Fibroblast of skin of back (primary cell): ENCODE data around the gene DHRS7B. TPM values are rescaled to one million over a fixed set of nuclear protein-coding genes. Genes with fewer than 3 reads are reported as not detected.
A peak's percentile ranks its signal among the peaks of the same experiment; 100 is the strongest.
"Not testable (repeated sequence)": the region's sequence is repeated elsewhere in the genome, so short reads cannot be mapped to it uniquely, and the experiment has no call there.

Experiments
- DNase-seq: peaks from one replicate; pipeline ENCODE4 v3.0.0-alpha.2; 2013
- polyA plus RNA-seq, 2 experiments: library from polyadenylated mRNA; unstranded; fragments of 120-200 nt; gene quantifications; one replicate each; pipeline ENCODE4 v1.2.1, GENCODE V29; 2013; ENCODE audit not compliant: insufficient read length in 2 of 2

Gene DHRS7B
- 20.0 TPM for polyA plus RNA-seq (2013, experiment 1 of 2; ENCODE audit: insufficient read length)
- polyA plus RNA-seq (2013, experiment 2 of 2; ENCODE audit: insufficient read length): 15.7 TPM

- peak; percentile 89 for DNase-seq
These were observed at the start of gene DHRS7B for GRCh38 chr17:21126645-21127508. Gene DHRS7B (plus strand): TSS chr17:21126964. CDS start chr17:21126972, 8 bp downstream.

GRCh38 chr17:21077281-21077680 lies 49.5 kb upstream of the DHRS7B start:
- DNase-seq: no peak

GRCh38 chr17:21078016-21078780 lies 48.6 kb upstream of the DHRS7B start:
- no peak for DNase-seq

GRCh38 chr17:21079196-21079595 lies 47.6 kb upstream of the DHRS7B start:
- no peak for DNase-seq

- no peak for DNase-seq
These were observed 44.7 kb upstream of the DHRS7B start for GRCh38 chr17:21082001-21082436.

GRCh38 chr17:21085280-21085679 lies 41.5 kb upstream of the DHRS7B start:
- not testable (repeated sequence) for DNase-seq

- no peak for DNase-seq
These were observed 41.1 kb upstream of the DHRS7B start for GRCh38 chr17:21085707-21086106.

GRCh38 chr17:21089145-21089544 lies 37.6 kb upstream of the DHRS7B start:
- peak; percentile 30 for DNase-seq

- no peak for DNase-seq
These were observed 36.5 kb upstream of the DHRS7B start for GRCh38 chr17:21089933-21090901.

GRCh38 chr17:21090902-21091618 lies 35.7 kb upstream of the DHRS7B start:
- DNase-seq: no peak

GRCh38 chr17:21094298-21094704 lies 32.5 kb upstream of the DHRS7B start:
- DNase-seq: no peak

- no peak for DNase-seq
These were observed 31.0 kb upstream of the DHRS7B start for GRCh38 chr17:21095735-21096134.

- no peak for DNase-seq
These were observed 29.9 kb upstream of the DHRS7B start for GRCh38 chr17:21096874-21097273.

- peak; percentile 85 for DNase-seq
These were observed 27.7 kb upstream of the DHRS7B start for GRCh38 chr17:21098934-21099689.

- no peak for DNase-seq
These were observed 26.1 kb upstream of the DHRS7B start for GRCh38 chr17:21100636-21101035.

GRCh38 chr17:21104608-21105007 lies 22.2 kb upstream of the DHRS7B start:
- no peak for DNase-seq

GRCh38 chr17:21105064-21105894 lies 21.5 kb upstream of the DHRS7B start:
- no peak for DNase-seq

- DNase-seq: no peak
These were observed 20.4 kb upstream of the DHRS7B start for GRCh38 chr17:21106316-21106715.

GRCh38 chr17:21107067-21107650 lies 19.6 kb upstream of the DHRS7B start:
- not testable (repeated sequence) for DNase-seq
